ENCODE results near the gene ZFAND3. TPM values are rescaled to one million over a fixed set of nuclear protein-coding genes. Genes with fewer than 3 reads are reported as not detected.

Gene ZFAND3
- total and polyA plus RNA-seq, 2 of the 4 experiments (the other 2 are of a cell fraction), result 10.9 to 26.7 TPM

- Histone ChIP-seq H3K9me3 (ENCODE audit: control insufficient read depth, insufficient read depth, low read length) (no peaks in the 10 kb centered on the region), H2AFZ (replicated peaks; ENCODE audit: low read length, poor library complexity) (no peak overlapping the region), H2BK20ac (ENCODE audit: low read depth, low read length) (no peak overlapping the region), H3K27me3 (ENCODE audit: control insufficient read depth, insufficient read depth, low read length) (no peaks in the 10 kb centered on the region), H3K23ac (ENCODE audit: low read depth, low read length) (no peak overlapping the region), H3K79me1 (ENCODE audit: low read depth in 1 of 2, low read length in 2 of 2) (peaks cover 17 to 74% of the 10 kb centered on the region in 2 experiments), H3K4me2 (ENCODE audit: low read depth, low read length) (no peak overlapping the region), H4K91ac (ENCODE audit: insufficient read depth, low read depth, low read length) (no peak overlapping the region), H2AK5ac (ENCODE audit: low read depth, low read length) (no peak overlapping the region), H4K8ac (ENCODE audit: low read depth in 2 of 2, low read length in 2 of 2) (no peak overlapping the region), H3K36me3 (ENCODE audit: control insufficient read depth, insufficient read depth, low read length) (peaks cover 2% of the 10 kb centered on the region), H3K14ac (replicated peaks; ENCODE audit: low read depth, low read length) (no peak overlapping the region), H3K18ac (ENCODE audit: low read depth, low read length) (no peak overlapping the region), H2BK15ac (ENCODE audit: low read depth, low read length) (no peak overlapping the region), H4K20me1 (ENCODE audit: insufficient read depth, low read length) (peaks cover 95% of the 10 kb centered on the region), H3K4ac (ENCODE audit: low read depth, low read length) (no peak overlapping the region), H4K5ac (ENCODE audit: low read depth, low read length) (no peak overlapping the region), H2BK120ac (ENCODE audit: low read depth, low read length) (no peak overlapping the region), H3K9me1 (ENCODE audit: insufficient read depth, low read length) (peaks cover 35% of the 10 kb centered on the region), H3K4me1 (ENCODE audit: control insufficient read depth, insufficient read depth, low read length) (peaks cover 23% of the 10 kb centered on the region), H3K9ac (ENCODE audit: low read depth, low read length) (no peak overlapping the region), H3K4me3 (ENCODE audit: insufficient read depth, low read depth, low read length) (no peak overlapping the region), H3K56ac (ENCODE audit: extremely low read depth, insufficient read depth, low read length) (no peak overlapping the region), H3K27ac (ENCODE audit: insufficient read depth, low read length) (no peak overlapping the region), H2BK5ac (ENCODE audit: low read depth, low read length, poor library complexity, severe bottlenecking) (no peak overlapping the region), H2AK9ac (replicated peaks; ENCODE audit: low read depth, low read length, poor library complexity) (no peak overlapping the region)
- TF ChIP-seq MXI1 (IDR thresholded peaks at IDR 0.05; ENCODE audit: borderline replicate concordance, low read depth, low read length) (no peak), MAZ (IDR thresholded peaks at IDR 0.05; ENCODE audit: borderline replicate concordance, low read depth, low read length) (no peak), ELK1 (IDR thresholded peaks at IDR 0.05; ENCODE audit: borderline replicate concordance, low read depth, low read length) (no peak), FOS (IDR thresholded peaks at IDR 0.05; ENCODE audit: low read depth, low read length) (no peak), MAFK (IDR thresholded peaks at IDR 0.05; ENCODE audit: low read depth, low read length) (no peak), CTCF (conservative IDR thresholded peaks at IDR 0.05; ENCODE audit: low read depth, low read length) (no peak), CEBPB (IDR thresholded peaks at IDR 0.05; ENCODE audit: low read depth, low read length) (no peak), SMC3 (IDR thresholded peaks at IDR 0.05; ENCODE audit: low read depth, low read length) (no peak), CHD1 (IDR thresholded peaks at IDR 0.05; ENCODE audit: low read depth, low read length) (no peak), RAD21 (IDR thresholded peaks at IDR 0.05; ENCODE audit: low read length) (no peak), USF2 (IDR thresholded peaks at IDR 0.05; ENCODE audit: low read depth, low read length) (no peak), RFX5 (IDR thresholded peaks at IDR 0.05; ENCODE audit: low read depth, low read length) (no peak), BHLHE40 (IDR thresholded peaks at IDR 0.05; ENCODE audit: low read depth, low read length) (no peak), POLR2A (IDR thresholded peaks at IDR 0.05; ENCODE audit: low read depth, low read length) (no peak), RCOR1 (IDR thresholded peaks at IDR 0.05; ENCODE audit: insufficient replicate concordance, low read length) (no peak), NFE2L2 (IDR thresholded peaks at IDR 0.05; ENCODE audit: low read depth, low read length) (no peak)
- ATAC-seq (ENCODE audit: low read depth) (no peak), DNase-seq (no peak)
- intact Hi-C loops (cut with micrococcal nuclease) (no loop called here), in situ Hi-C loops (cut with MboI; ENCODE audit: low sequenced_read_pairs) (no loop called here), dilution Hi-C loops (cut with HindIII; ENCODE audit: low sequenced_read_pairs, unreplicated experiment) (no loop called here)
- POLR2A ChIA-PET (ENCODE audit: unreplicated experiment), result interaction anchor here (0.6 kb wide), 1 partner anchor 422 kb away, joined by 3 read pairs; no protein-coding TSS in a partner anchor
- CTCF ChIA-PET, result interaction anchor here (0.6 to 1.4 kb wide), 2 partner anchors 8 to 741 kb away, joined by 4 to 5 read pairs; partner anchors contain the start of gene ZFAND3
- no TSS peak for BruUV-seq (replicated peaks)
- WGBS, 2 experiments (ENCODE audit: extremely low coverage in 2 of 2, insufficient read length in 1 of 2), result no CpG with 5 or more reads among the region's 2 CpGs
Observed at GRCh38 chr6:37826993-37827392, 7.5 kb downstream of the ZFAND3 start.

Data from IMR-90 (cell line).